ENCODE data around the gene PWP2. TPM values are rescaled to one million over a fixed set of nuclear protein-coding genes. Genes with fewer than 3 reads are reported as not detected.

PWP2 gene
- total and polyA plus RNA-seq, 2 of the 4 experiments (the other 2 are of a cell fraction): 2.4 to 7.0 TPM

GRCh38 chr21:44059710-44060109 lies 47.5 kb upstream of the PWP2 start:
- Histone ChIP-seq H2BK15ac (ENCODE audit: low read depth, low read length) (no peak overlapping the region), H3K9me3 (ENCODE audit: control insufficient read depth, insufficient read depth, low read length) (no peaks in the 10 kb centered on the region), H3K4me1 (ENCODE audit: control insufficient read depth, insufficient read depth, low read length) (peaks cover 3% of the 10 kb centered on the region), H2BK20ac (ENCODE audit: low read depth, low read length) (no peak overlapping the region), H4K20me1 (ENCODE audit: insufficient read depth, low read length) (peaks cover 9% of the 10 kb centered on the region), H3K4ac (ENCODE audit: low read depth, low read length) (no peak overlapping the region), H2BK120ac (ENCODE audit: low read depth, low read length) (no peak overlapping the region), H2BK5ac (ENCODE audit: low read depth, low read length, poor library complexity, severe bottlenecking) (no peak overlapping the region), H3K4me3 (ENCODE audit: insufficient read depth, low read depth, low read length) (no peak overlapping the region), H3K9me1 (ENCODE audit: insufficient read depth, low read length) (peaks cover 8% of the 10 kb centered on the region), H2AK5ac (ENCODE audit: low read depth, low read length) (no peak overlapping the region), H3K4me2 (ENCODE audit: low read depth, low read length) (no peak overlapping the region), H3K9ac (ENCODE audit: low read depth, low read length) (no peak overlapping the region), H2AK9ac (replicated peaks; ENCODE audit: low read depth, low read length, poor library complexity) (no peak overlapping the region), H3K56ac (ENCODE audit: extremely low read depth, insufficient read depth, low read length) (no peak overlapping the region), H4K91ac (ENCODE audit: insufficient read depth, low read depth, low read length) (no peak overlapping the region), H3K27ac (ENCODE audit: insufficient read depth, low read length) (no peak overlapping the region), H3K18ac (ENCODE audit: low read depth, low read length) (no peak overlapping the region), H3K14ac (replicated peaks; ENCODE audit: low read depth, low read length) (no peak overlapping the region), H4K8ac (ENCODE audit: low read depth in 2 of 2, low read length in 2 of 2) (no peak overlapping the region), H4K5ac (ENCODE audit: low read depth, low read length) (no peak overlapping the region), H3K36me3 (ENCODE audit: control insufficient read depth, insufficient read depth, low read length) (peaks cover 48% of the 10 kb centered on the region), H2AFZ (replicated peaks; ENCODE audit: low read length, poor library complexity) (no peak overlapping the region), H3K23ac (ENCODE audit: low read depth, low read length) (no peak overlapping the region), H3K27me3 (ENCODE audit: control insufficient read depth, insufficient read depth, low read length) (no peaks in the 10 kb centered on the region), H3K79me1 (ENCODE audit: low read depth in 1 of 2, low read length in 2 of 2) (peaks cover 41 to 53% of the 10 kb centered on the region in 2 experiments)
- intact Hi-C loops (cut with micrococcal nuclease) (no loop called here), in situ Hi-C loops (cut with MboI; ENCODE audit: low sequenced_read_pairs) (no loop called here), dilution Hi-C loops (cut with HindIII; ENCODE audit: low sequenced_read_pairs, unreplicated experiment) (no loop called here)
- BruUV-seq (replicated peaks): no TSS peak
- no CpG with 5 or more reads among the region's 4 CpGs for WGBS, 2 experiments (ENCODE audit: extremely low coverage in 2 of 2, insufficient read length in 1 of 2)
- TF ChIP-seq MAZ (IDR thresholded peaks at IDR 0.05; ENCODE audit: borderline replicate concordance, low read depth, low read length): no peak
- no peak for TF ChIP-seq RFX5 (IDR thresholded peaks at IDR 0.05; ENCODE audit: low read depth, low read length)
- no peak for TF ChIP-seq MXI1 (IDR thresholded peaks at IDR 0.05; ENCODE audit: borderline replicate concordance, low read depth, low read length)
- no peak for TF ChIP-seq USF2 (IDR thresholded peaks at IDR 0.05; ENCODE audit: low read depth, low read length)
- TF ChIP-seq ELK1 (IDR thresholded peaks at IDR 0.05; ENCODE audit: borderline replicate concordance, low read depth, low read length): no peak
- TF ChIP-seq BHLHE40 (IDR thresholded peaks at IDR 0.05; ENCODE audit: low read depth, low read length): no peak
- no peak for TF ChIP-seq CHD1 (IDR thresholded peaks at IDR 0.05; ENCODE audit: low read depth, low read length)
- TF ChIP-seq CEBPB (IDR thresholded peaks at IDR 0.05; ENCODE audit: low read depth, low read length): no peak
- TF ChIP-seq MAFK (IDR thresholded peaks at IDR 0.05; ENCODE audit: low read depth, low read length): no peak
- no peak for TF ChIP-seq FOS (IDR thresholded peaks at IDR 0.05; ENCODE audit: low read depth, low read length)
- no peak for TF ChIP-seq POLR2A (IDR thresholded peaks at IDR 0.05; ENCODE audit: low read depth, low read length)
- TF ChIP-seq CTCF (conservative IDR thresholded peaks at IDR 0.05; ENCODE audit: low read depth, low read length): no peak
- no peak for TF ChIP-seq NFE2L2 (IDR thresholded peaks at IDR 0.05; ENCODE audit: low read depth, low read length)
- no peak for TF ChIP-seq SMC3 (IDR thresholded peaks at IDR 0.05; ENCODE audit: low read depth, low read length)
- no peak for TF ChIP-seq RCOR1 (IDR thresholded peaks at IDR 0.05; ENCODE audit: insufficient replicate concordance, low read length)
- TF ChIP-seq RAD21 (IDR thresholded peaks at IDR 0.05; ENCODE audit: low read length): no peak
- CTCF ChIA-PET: no interaction called here
- no peak for ATAC-seq (ENCODE audit: low read depth)
- POLR2A ChIA-PET (ENCODE audit: unreplicated experiment): interaction anchor here (0.6 kb wide), 1 partner anchor 33 kb away, joined by 3 read pairs; no protein-coding TSS in a partner anchor
- no peak for DNase-seq

Measured in IMR-90 (cell line).